HT1080 (cell line): ENCODE measurements around the gene STK38L. TPM values are rescaled to one million over a fixed set of nuclear protein-coding genes. Genes with fewer than 3 reads are reported as not detected.
A peak's percentile ranks its signal among the peaks of the same experiment; 100 is the strongest.

Experiments used
- DNase-seq: peaks from one replicate; pipeline ENCODE4 v3.0.0-alpha.2; 2015; ENCODE audit warnings: low read depth
- polyA plus RNA-seq, 2 experiments: library from polyadenylated mRNA; depleted of rRNA; stranded (reverse); fragments of >200 nt; gene quantifications; 2 replicates each; pipeline ENCODE4 v1.2.3, GENCODE V29; 2015
- total RNA-seq: library from RNA; depleted of rRNA; stranded (reverse); fragments of >200 nt; shearing (Covaris generic); gene quantifications from 2 replicates; pipeline ENCODE4 v1.2.3, GENCODE V29; 2014; rRNA removed

STK38L gene
- 15.0 and 32.3 TPM in 2 replicates for total RNA-seq
- 14.6 and 15.0 TPM in 2 replicates for polyA plus RNA-seq (2015; cell fraction: cytosol; rRNA removed)
- polyA plus RNA-seq (2015; cell fraction: nucleus; rRNA removed), result 15.4 and 16.2 TPM in 2 replicates

- peak; percentile 95 for DNase-seq
Measured at GRCh38 chr12:27243804-27244688, at the start of gene STK38L. Gene STK38L (plus strand): TSS chr12:27244286. CDS start chr12:27297721, 53,435 bp downstream.

GRCh38 chr12:27194644-27195043 lies 49.4 kb upstream of the STK38L start:
- no peak for DNase-seq

DNA sequence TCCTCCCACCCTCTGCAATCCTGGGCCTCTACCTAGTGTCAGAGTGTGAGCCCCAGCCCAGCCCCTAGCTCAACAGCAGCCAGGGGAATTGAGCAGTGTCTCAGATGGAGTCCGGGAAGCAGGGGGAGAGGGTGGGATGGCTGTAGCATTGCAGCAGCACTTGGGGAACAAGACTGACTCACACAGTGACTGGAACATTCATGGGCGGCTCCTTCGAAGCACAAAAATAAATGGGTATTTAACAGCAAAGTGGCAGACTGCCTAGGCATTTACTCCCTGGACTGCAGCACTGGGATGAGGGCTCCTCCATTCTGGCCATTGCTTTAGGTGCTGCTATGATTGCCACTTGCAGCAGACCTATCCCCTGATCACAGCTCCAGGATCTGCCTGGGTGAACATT lies 46.0 kb upstream of the STK38L start:
- DNase-seq, result no peak

DNA sequence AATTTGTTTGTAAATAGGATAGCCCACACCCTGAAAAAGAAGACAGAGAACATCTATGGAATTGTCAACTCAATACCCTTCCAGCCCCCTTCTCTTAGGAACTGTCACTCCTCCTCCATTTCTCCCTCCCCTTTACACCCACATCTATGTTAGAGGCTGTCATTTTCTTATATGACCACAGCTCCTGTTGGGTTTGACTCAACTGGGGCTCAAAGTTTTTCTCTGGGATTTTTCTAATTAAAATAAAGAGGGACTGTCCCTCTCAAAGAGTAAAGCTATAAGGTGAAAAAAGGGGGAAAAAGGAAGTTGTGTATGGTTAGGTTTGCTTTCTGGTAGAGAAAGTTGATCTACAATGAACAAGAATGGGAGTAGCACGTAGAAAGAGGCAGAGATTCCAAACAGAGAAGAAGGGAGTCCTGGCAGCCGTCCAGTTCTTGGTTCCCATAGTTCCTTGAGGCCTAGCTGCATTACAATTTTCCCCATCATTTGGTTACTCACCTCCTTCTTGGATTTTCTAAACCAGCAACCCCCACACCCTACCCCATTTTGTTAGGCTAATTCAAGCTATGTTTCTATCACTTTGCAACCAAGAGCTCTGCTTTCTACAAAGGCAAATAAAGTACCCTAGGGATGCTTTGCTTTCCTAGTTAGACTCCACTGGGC lies 44.3 kb upstream of the STK38L start:
- DNase-seq, result no peak

DNA sequence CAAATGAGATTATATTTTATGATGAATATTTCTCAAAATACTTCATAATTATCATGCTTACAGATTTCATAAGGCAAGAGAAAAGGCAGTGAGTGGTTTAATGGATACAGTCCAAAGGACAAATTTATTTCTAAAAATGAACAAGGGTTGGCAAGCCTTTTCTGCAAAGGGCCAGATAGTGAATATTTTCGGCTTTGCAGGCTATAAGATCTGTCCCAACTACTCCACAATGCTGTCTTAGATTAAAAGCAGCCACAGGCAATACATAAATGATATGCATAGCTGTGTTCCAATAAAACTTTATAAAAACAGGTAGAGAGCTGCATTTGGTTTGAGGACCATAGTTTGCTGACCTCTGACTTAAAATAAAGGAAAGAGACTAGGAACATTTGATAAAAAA lies 42.9 kb upstream of the STK38L start:
- no peak for DNase-seq

DNA sequence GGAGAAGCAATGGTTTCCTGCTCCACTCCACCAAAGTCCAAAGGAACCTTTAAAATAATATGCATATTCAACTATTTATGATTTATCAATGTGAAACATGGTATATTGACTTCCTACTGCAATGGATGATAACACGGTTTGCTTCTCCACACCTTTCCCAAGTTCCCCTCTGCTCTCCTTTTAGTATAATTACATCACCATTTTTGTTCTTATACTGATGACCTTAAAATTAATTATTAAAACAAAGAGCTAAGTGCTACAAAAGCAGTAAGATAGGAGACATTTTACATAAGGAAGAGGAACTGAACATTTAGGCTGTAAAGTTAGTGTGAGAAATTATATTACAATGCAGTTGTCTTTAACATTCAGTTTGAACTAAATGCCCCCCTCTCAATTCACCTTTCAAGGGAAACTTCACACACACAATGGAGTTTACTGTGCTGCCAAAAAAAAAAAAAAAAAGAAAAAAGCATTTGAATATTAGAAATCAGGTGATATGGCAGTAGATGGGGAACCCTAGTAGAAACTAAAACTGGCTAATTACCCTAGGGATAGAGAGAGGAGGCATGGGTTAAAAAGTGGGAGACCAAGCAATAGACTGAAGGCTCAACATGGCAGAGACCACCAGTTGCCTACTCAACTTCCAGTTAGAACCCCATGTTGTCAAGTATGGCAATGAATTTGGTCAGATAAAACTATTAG lies 37.1 kb upstream of the STK38L start:
- no peak for DNase-seq

- no peak for DNase-seq
Measured at GRCh38 chr12:27207615-27208413, 36.3 kb upstream of the STK38L start.

GRCh38 chr12:27208414-27208750 lies 35.7 kb upstream of the STK38L start:
- no peak for DNase-seq

DNA sequence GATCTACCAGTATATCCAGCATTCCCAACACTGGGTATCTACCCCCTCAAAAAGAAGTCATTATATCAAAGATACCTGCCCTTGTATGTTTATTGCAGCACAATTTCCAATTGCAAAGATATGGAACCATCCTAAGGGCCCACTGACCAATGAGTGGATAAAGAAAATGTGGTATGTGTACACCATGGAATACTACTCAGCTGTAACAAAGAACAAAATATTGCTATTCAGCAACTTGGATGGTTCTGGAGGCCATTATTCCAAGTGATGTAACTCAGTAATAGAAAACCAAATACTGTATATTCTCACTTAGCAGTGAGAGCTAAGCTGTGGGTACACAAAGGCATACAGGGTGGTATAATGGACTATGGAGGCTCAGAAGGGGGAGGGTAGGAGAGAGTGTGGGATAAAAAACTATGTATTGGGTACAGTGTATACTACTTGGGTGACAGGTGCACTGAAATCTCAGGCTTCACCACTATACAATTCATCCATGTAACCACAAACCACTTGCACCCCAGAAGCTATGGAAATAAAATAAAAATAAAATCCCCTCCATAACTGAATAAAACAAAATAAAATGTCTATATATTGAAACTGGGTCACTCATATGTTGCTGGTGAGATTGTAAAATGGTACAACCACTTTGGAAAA lies 34.7 kb upstream of the STK38L start:
- DNase-seq, result no peak

- no peak for DNase-seq
Measured at GRCh38 chr12:27210187-27210586, 33.9 kb upstream of the STK38L start.

DNA sequence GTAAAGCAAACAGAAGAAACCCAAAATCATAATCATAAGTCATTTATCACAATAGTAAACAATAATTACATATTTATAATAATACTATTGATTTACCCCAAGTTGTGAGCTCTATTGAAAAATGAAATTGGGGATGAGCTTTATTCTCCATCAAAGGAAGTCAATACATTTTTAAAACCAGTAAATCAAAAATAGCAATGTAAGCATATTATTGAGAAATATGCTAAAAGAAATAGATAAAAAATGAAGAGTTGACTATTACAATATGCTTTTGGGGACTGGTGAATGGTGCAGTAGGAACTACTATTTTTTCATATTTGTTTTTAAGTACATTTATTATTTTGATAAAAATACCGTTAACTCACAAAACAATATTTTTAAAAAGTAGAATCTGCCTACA lies 31.2 kb upstream of the STK38L start:
- no peak for DNase-seq

DNA sequence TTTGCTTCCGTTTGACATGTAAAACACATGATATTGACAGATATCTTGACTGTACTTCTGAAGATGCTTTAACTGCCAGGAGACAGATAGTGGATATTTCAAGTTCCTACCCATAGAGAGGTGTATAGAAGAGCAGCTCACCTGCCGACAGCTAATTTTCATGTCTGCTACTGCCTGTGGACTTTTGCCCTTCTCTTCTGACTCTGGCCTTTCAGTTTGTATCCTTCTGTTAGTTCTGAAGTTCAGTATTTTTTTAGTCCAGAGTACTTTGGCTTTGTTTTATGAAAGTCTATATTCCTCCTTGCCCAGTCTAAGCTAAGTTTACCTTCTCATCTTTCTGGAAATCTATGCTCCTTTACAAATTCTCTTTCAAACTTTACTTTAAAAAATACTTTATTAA lies 30.8 kb upstream of the STK38L start:
- DNase-seq, result no peak

- DNase-seq, result no peak
Measured at GRCh38 chr12:27213830-27214787, 30.0 kb upstream of the STK38L start.

DNA sequence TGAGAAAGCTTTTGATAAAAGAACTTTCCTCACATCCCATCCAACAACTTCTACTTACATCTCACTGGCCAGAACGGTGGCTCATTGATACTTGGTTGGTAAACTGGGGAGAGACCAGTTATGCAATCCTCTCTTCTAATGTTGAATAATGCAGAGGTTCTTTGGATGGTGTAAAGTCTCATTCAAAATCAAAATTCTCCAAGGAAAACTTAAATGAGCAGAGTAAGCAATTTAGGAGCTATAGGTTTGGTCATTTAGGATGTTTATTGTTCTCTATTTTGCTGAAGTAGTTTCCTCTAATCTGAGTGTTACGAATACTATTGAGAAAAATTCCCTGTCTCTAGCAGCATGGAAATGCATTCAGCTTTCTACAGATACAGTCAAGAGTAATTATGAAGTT lies 26.5 kb upstream of the STK38L start:
- DNase-seq, result no peak

GRCh38 chr12:27219693-27220054 lies 24.4 kb upstream of the STK38L start:
- no peak for DNase-seq

GRCh38 chr12:27220055-27220987 lies 23.8 kb upstream of the STK38L start:
- DNase-seq, result peak; percentile 21

GRCh38 chr12:27220988-27221345 lies 23.1 kb upstream of the STK38L start:
- DNase-seq, result no peak

DNA sequence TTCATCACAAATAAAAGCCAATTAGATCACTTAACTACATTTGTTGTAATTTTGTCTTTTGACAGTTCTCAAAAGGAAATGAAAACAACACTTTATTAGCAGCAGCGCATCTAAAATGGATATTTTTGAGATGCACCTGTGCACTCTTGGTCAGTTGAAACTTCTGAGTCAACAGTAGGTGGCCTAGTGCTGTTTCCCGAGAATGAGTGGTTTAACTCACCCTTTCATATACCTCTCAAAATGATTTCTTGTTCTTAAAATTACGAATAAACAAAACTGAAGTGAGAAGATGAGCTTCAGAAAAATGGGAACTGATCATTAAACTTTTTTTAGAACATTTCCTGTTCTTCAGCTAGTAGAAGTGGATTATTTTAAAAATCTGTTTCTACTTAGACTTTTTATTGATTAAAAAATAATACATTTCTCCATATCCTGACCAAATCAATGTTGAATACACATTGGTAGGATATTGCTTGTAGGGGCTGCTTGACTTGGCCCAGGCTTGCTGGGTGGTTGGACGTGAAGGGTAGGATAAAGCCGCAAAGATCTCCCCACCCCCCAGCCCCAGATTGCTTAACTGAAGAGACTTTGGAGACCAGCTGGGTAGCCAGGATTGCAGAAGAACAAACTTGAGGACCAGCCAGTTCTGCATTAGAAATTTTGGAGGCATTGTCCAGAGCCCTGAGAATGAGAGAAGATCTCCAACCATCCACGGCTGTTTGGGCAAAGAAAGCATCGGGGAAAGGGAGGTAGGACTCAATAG lies 22.3 kb upstream of the STK38L start:
- DNase-seq, result no peak
